Ovary (tissue), 9 donors: Measurements from ENCODE around the gene FARP1. TPM values are rescaled to one million over a fixed set of nuclear protein-coding genes. Genes with fewer than 3 reads are reported as not detected.

Experiments
- DNase-seq, 5 donors: peaks; one replicate each; pipeline ENCODE4 v3.0.0-alpha.2; 2019 to 2020
- H3K27ac ChIP-seq, 2 donors: fragments of 200-600 bp; one replicate each; pipeline versions ENCODE4 v1.5.1 to v1.8.0; 2019 to 2022
- H3K27me3 ChIP-seq: fragments of 200-600 bp; one replicate; pipeline ENCODE4 v1.8.0; 2022
- H3K36me3 ChIP-seq: fragments of 200-600 bp; sonication (generic); one replicate; pipeline ENCODE4 v1.5.1; 2019
- H3K4me1 ChIP-seq: one replicate; pipeline ENCODE4 v1.8.1; 2013; ENCODE audit warnings: mild to moderate bottlenecking, moderate library complexity; ENCODE audit not compliant: insufficient read depth
- H3K4me3 ChIP-seq: fragments of 200-600 bp; sonication (generic); one replicate; pipeline ENCODE4 v1.5.1; 2017
- H3K9me3 ChIP-seq, 2 donors: fragments of 200-600 bp in 1 of 2; sonication (generic) in 1 of 2; one replicate each; pipeline versions ENCODE4 v1.5.1 to v1.8.1; 2013 to 2019; ENCODE audit warnings: mild to moderate bottlenecking in 1 of 2, moderate library complexity in 1 of 2
- EP300 ChIP-seq: sonication (generic); formaldehyde crosslinking; IDR thresholded peaks from one replicate; pipeline ENCODE4 v1.6.1; 2017; ENCODE audit warnings: antibody characterized with exemption
- POLR2A ChIP-seq: fragments of 450-650 bp; IDR thresholded peaks from one replicate; pipeline ENCODE4 v1.6.1; 2017; ENCODE audit warnings: antibody characterized with exemption, mild to moderate bottlenecking, moderate library complexity
- WGBS, 3 donors: extraction: QIAGEN DNeasy Blood & Tissue Kit in 1 of 3; methylation state at CpG; one replicate each; pipeline versions ENCODE4 v1.1.5 to v1.1.7; 2013 to 2017; 5-methylcytosine and 5-hydroxymethylcytosine counted together
- intact Hi-C, 4 donors: fragments of 100-400 bp; cut with DNase I; formaldehyde crosslinking; loops; one replicate each; pipeline versions ENCODE4 v1.11.0 to v1.15.1; 2022 to 2023
- polyA plus RNA-seq, 2 donors: library from polyadenylated mRNA; stranded (reverse); fragments of 200-250 nt in 1 of 2; fragments of 350-450 nt in 1 of 2; fragmentation: Illumina TruSeq in 1 of 2; extraction: RNeasy Lipid Tissue Mini Kit (QIAGEN cat#74804) in 1 of 2; gene quantifications; one replicate each; pipeline ENCODE4 v1.2.3, GENCODE V29; 2013 to 2014
- total RNA-seq, 7 donors: library from RNA; depleted of rRNA in 2 of 7; stranded (reverse); fragments of >200 nt in 2 of 7; fragmentation: NEBNext Ultra II Directional in 3 of 7; extraction: Animal tissue kit (Norgen Biotek cat#: 25700) in 3 of 7; gene quantifications; one replicate each; pipeline versions ENCODE4 v1.1.0 to v1.2.4, GENCODE V29; 2016 to 2023
- TF ChIP-seq, protein P1 (sequence below), 3 donors: fragments of 450-650 bp in 2 of 3; fragments of 200-600 bp in 1 of 3; IDR thresholded peaks; one replicate each; pipeline versions ENCODE4 v1.5.1 to v1.8.0; 2016 to 2022; ENCODE audit warnings: antibody characterized with exemption in 3 of 3, mild to moderate bottlenecking in 1 of 3
- donor health status: DM: no; HTN: no; CAD: no; lungs with moderate emphysema.
- donor health status: DM: no; HTN: no; CAD: no.
- donor health status: Bipolar disorder and iron deficiency.
- donor health status: DM: yes; HTN: yes; CAD: no.
- donor health status: DM: no; HTN: no; CAD: no.
- donor health status: DM: yes; HTN: yes; CAD: no.

FARP1 gene
- total and polyA plus RNA-seq, 9 donors: 10.2 to 90.1 (median 35.6) TPM

GRCh38 chr13:98364647-98365046 is 221.8 kb downstream of the FARP1 start:
- H3K27ac ChIP-seq: no peak overlapping the region
- 73 to 87% (median 83%) methylated on average over 2 of the region's 2 CpGs for WGBS, 3 donors
- H3K27me3 ChIP-seq: no peaks in the 10 kb centered on the region
- no peaks in the 10 kb centered on the region for H3K4me1 ChIP-seq
- no peaks in the 10 kb centered on the region for H3K36me3 ChIP-seq
- no peaks in the 10 kb centered on the region for H3K9me3 ChIP-seq
- no peak for DNase-seq
- no peak overlapping the region for H3K4me3 ChIP-seq
- TF ChIP-seq, protein P1, sequence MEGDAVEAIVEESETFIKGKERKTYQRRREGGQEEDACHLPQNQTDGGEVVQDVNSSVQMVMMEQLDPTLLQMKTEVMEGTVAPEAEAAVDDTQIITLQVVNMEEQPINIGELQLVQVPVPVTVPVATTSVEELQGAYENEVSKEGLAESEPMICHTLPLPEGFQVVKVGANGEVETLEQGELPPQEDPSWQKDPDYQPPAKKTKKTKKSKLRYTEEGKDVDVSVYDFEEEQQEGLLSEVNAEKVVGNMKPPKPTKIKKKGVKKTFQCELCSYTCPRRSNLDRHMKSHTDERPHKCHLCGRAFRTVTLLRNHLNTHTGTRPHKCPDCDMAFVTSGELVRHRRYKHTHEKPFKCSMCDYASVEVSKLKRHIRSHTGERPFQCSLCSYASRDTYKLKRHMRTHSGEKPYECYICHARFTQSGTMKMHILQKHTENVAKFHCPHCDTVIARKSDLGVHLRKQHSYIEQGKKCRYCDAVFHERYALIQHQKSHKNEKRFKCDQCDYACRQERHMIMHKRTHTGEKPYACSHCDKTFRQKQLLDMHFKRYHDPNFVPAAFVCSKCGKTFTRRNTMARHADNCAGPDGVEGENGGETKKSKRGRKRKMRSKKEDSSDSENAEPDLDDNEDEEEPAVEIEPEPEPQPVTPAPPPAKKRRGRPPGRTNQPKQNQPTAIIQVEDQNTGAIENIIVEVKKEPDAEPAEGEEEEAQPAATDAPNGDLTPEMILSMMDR (IDR thresholded peaks at IDR 0.05): no peak
- TF ChIP-seq EP300 (no peak), POLR2A (no peak)
- intact Hi-C loops: no loop called here

DNA sequence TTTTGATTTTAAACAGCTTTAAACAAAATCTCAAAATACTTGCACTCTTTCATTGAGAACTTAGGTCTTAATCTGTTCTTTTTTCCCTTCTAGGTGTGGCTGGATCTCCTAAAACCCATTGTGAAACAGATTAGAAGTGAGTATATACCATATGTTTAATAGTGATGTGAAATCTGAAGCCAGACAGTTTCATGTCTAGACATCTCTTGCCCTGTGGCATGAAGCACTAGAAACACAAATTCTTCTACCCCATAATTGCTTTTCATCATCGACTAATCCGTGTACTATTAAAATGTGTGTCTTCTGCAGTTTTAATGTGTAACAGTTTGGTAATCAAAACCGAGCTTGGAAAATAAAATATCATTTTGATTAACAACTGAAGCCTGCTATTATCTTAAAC is 222.4 kb downstream of the FARP1 start:
- Histone ChIP-seq H3K4me3 (no peak overlapping the region), H3K9me3 (no peaks in the 10 kb centered on the region), H3K27ac (no peak overlapping the region), H3K27me3 (no peaks in the 10 kb centered on the region), H3K4me1 (no peaks in the 10 kb centered on the region), H3K36me3 (no peaks in the 10 kb centered on the region)
- no peak for DNase-seq
- WGBS, 3 donors: 83 to 87% (median 86%) methylated on average over 3 of the region's 3 CpGs
- TF ChIP-seq POLR2A (no peak), EP300 (no peak)
- TF ChIP-seq, protein P1 (IDR thresholded peaks at IDR 0.05): no peak
- intact Hi-C loops: no loop called here

DNA sequence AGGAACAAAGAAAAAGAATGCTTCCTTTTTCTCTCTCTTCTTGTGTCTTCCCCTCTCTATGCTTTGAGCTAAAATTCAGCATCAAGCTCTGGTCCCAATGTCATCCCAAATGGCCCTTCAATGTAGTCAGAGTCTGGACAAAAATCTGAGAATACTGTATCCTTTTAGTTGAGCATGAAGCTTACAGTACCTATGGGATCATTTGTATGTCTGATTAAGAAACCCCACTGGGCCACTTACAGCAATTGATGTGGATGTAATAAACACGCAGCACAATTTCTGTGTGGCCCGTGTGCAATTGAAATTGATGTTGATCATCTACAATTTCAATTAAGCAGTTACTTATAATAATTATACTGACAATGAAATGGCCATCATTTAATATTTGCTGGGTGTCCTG is 223.1 kb downstream of the FARP1 start:
- WGBS, 3 donors: 90 to 92% (median 92%) methylated on average over 2 of the region's 2 CpGs
- Histone ChIP-seq H3K27ac (no peak overlapping the region), H3K36me3 (no peaks in the 10 kb centered on the region), H3K9me3 (no peaks in the 10 kb centered on the region), H3K4me1 (peaks cover 5% of the 10 kb centered on the region), H3K4me3 (no peak overlapping the region), H3K27me3 (no peaks in the 10 kb centered on the region)
- intact Hi-C loops: no loop called here
- no peak for DNase-seq
- TF ChIP-seq, protein P1 (IDR thresholded peaks at IDR 0.05): no peak
- TF ChIP-seq EP300: no peak
- TF ChIP-seq POLR2A: no peak

DNA sequence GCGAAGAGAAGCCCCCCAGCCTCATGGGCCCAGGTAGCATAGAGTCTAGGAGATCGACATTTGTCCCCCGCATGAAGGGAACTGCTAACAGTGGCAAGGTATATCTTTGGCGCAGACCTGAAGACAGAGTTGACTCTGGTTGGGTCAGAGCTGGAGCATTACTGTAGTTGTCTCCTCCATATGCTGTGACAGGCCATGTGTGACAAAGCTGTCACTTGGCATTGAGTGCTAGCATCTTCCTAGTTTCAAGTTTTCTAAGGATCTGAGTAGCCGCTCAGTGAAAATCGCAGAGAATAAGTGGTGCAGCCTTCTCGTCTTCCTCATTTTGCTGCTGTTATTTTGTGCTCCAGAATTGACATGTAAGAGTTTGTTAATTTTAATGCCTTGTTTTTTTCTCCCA is 223.5 kb downstream of the FARP1 start:
- Histone ChIP-seq H3K4me1 (peaks cover 5% of the 10 kb centered on the region), H3K27ac (no peak overlapping the region), H3K27me3 (no peaks in the 10 kb centered on the region), H3K36me3 (no peaks in the 10 kb centered on the region), H3K9me3 (no peaks in the 10 kb centered on the region), H3K4me3 (no peak overlapping the region)
- 95 to 98% (median 97%) methylated on average over 7 of the region's 7 CpGs for WGBS, 3 donors
- intact Hi-C loops: no loop called here
- TF ChIP-seq POLR2A (no peak), EP300 (no peak)
- TF ChIP-seq, protein P1 (IDR thresholded peaks at IDR 0.05): no peak
- no peak for DNase-seq

- TF ChIP-seq, protein P1 (IDR thresholded peaks at IDR 0.05): no peak
- Histone ChIP-seq H3K4me3 (no peak overlapping the region), H3K36me3 (no peaks in the 10 kb centered on the region), H3K4me1 (peaks cover 7% of the 10 kb centered on the region), H3K9me3 (no peaks in the 10 kb centered on the region), H3K27me3 (no peaks in the 10 kb centered on the region), H3K27ac (no peak overlapping the region)
- DNase-seq: no peak
- intact Hi-C loops: no loop called here
- 94 to 98% (median 97%) methylated on average over 4 of the region's 4 CpGs for WGBS, 3 donors
Observed at GRCh38 chr13:98366959-98367358, 224.1 kb downstream of the FARP1 start.
